ENCODE data around the gene EPN1. TPM values are rescaled to one million over a fixed set of nuclear protein-coding genes. Genes with fewer than 3 reads are reported as not detected.

Gene EPN1
- total and polyA plus RNA-seq, 9 of the 15 experiments (the other 6 are each of a cell fraction or from before 2014, with no cell fraction given), result 0.08 to 138 (median 12.7) TPM

GRCh38 chr19:55659822-55660221 lies 15.2 kb upstream of the EPN1 start:
- ATAC-seq (no peak), FAIRE-seq (no peak), DNase-seq (ENCODE audit: extremely low read depth in 1 of 4, low spot score in 3 of 4) (no peak)
- peaks cover 10% of the 10 kb centered on the region for H3K9me1 ChIP-seq (ENCODE audit: control insufficient read depth, insufficient read depth, low read length)
- CTCF ChIA-PET (ENCODE audit: low intra/inter-chr PET ratio), result no interaction called here
- intact Hi-C loops (cut with micrococcal nuclease), result no loop called here
- H3K4me3 ChIP-seq, result no peak overlapping the region
- peaks cover 93% of the 10 kb centered on the region for H3K36me3 ChIP-seq (ENCODE audit: control insufficient read depth, insufficient read depth, low read length)
- H2AFZ ChIP-seq (ENCODE audit: low read depth, low read length), result no peak overlapping the region
- H3K4me1 ChIP-seq (replicated peaks in 1 of 2; ENCODE audit: control insufficient read depth in 2 of 2, insufficient read depth in 2 of 2, low read length in 2 of 2), result peaks cover 20 to 25% of the 10 kb centered on the region in 2 experiments; a peak in 4 of 5 replicates
- H3K4me2 ChIP-seq (ENCODE audit: insufficient read depth, low read length), result no peak overlapping the region
- peak; percentile 85 for TF ChIP-seq SPI1 (IDR thresholded peaks at IDR 0.05; ENCODE audit: borderline replicate concordance, low read depth, low read length)
- no peak for TF ChIP-seq ZNF124 (CRISPR knock-in tag; IDR thresholded peaks at IDR 0.05)
- POLR2A ChIA-PET, result interaction anchor here (0.6 kb wide), 1 partner anchor 274 kb away, joined by 3 read pairs; no protein-coding TSS in a partner anchor
- peaks cover 97% of the 10 kb centered on the region for H3K79me2 ChIP-seq (ENCODE audit: control insufficient read depth, insufficient read depth, low read length)
- H3K27me3 ChIP-seq (ENCODE audit: control insufficient read depth in 2 of 2, insufficient read depth in 2 of 2, low read length in 2 of 2), result no peaks in the 10 kb centered on the region
- no peaks in the 10 kb centered on the region for H3K9me3 ChIP-seq (replicated peaks; ENCODE audit: control insufficient read depth, insufficient read depth, low read depth, low read length)
- H3K27ac ChIP-seq (ENCODE audit: extremely low read depth, low read depth, low read length), result no peak overlapping the region; the same call in 2 of the 3 replicates
- peak overlapping the region in 1 of 2 experiments; percentile 72; a peak in 2 of 4 replicates for H3K9ac ChIP-seq (ENCODE audit: insufficient read depth in 1 of 2, low read depth in 2 of 2, low read length in 2 of 2)
- in situ Hi-C loops (cut with MboI), result no loop called here
- peaks cover 67% of the 10 kb centered on the region for H4K20me1 ChIP-seq (replicated peaks; ENCODE audit: control insufficient read depth, insufficient read depth, low read length)
- WGBS (ENCODE audit: insufficient coverage, low coverage, missing lambda C conversion rate), result 84% methylated on average over 3 of the region's 9 CpGs
- BruUV-seq (replicated peaks), result no TSS peak

- H3K9ac ChIP-seq (ENCODE audit: insufficient read depth in 1 of 2, low read depth in 2 of 2, low read length in 2 of 2), result no peak overlapping the region
- FAIRE-seq (no peak), DNase-seq (ENCODE audit: extremely low read depth in 1 of 4, low spot score in 3 of 4) (no peak), ATAC-seq (no peak)
- POLR2A ChIA-PET, result interaction anchor here (0.6 kb wide), 1 partner anchor 483 kb away, joined by 3 read pairs; no protein-coding TSS in a partner anchor
- no peaks in the 10 kb centered on the region for H3K9me3 ChIP-seq (replicated peaks; ENCODE audit: control insufficient read depth, insufficient read depth, low read depth, low read length)
- in situ Hi-C loops (cut with MboI) (no loop called here), intact Hi-C loops (cut with micrococcal nuclease) (no loop called here)
- H3K4me3 ChIP-seq, result no peak overlapping the region
- H3K27ac ChIP-seq (ENCODE audit: extremely low read depth, low read depth, low read length), result no peak overlapping the region
- no TSS peak for BruUV-seq (replicated peaks)
- TF ChIP-seq SIN3A (IDR thresholded peaks at IDR 0.05; ENCODE audit: borderline replicate concordance in 2 of 2, control insufficient read depth in 1 of 2, low read depth in 2 of 2, low read length in 2 of 2) (no peak), ZNF324 (CRISPR knock-in tag; IDR thresholded peaks at IDR 0.05) (no peak), LEF1 (IDR thresholded peaks at IDR 0.05) (no peak), SRSF3 (IDR thresholded peaks at IDR 0.05; ENCODE audit: insufficient read depth, low read length) (no peak), SNRNP70 (optimal IDR thresholded peaks at IDR 0.05; ENCODE audit: low read depth, low read length) (no peak), MTF1 (CRISPR knock-in tag; IDR thresholded peaks at IDR 0.05; ENCODE audit: borderline replicate concordance) (no peak), RFX1 (IDR thresholded peaks at IDR 0.05) (no peak), MEIS2 (IDR thresholded peaks at IDR 0.05; ENCODE audit: partially characterized antibody) (no peak), EGR1 (conservative IDR thresholded peaks at IDR 0.05) (no peak), MLX (CRISPR knock-in tag; conservative IDR thresholded peaks at IDR 0.05) (no peak), ZNF134 (CRISPR knock-in tag; conservative IDR thresholded peaks at IDR 0.05) (no peak), POLR2AphosphoS5 (IDR thresholded peaks at IDR 0.05; ENCODE audit: control insufficient read depth, insufficient read depth, low read depth, low read length) (no peak), NELFE (IDR thresholded peaks at IDR 0.05; ENCODE audit: insufficient read depth, insufficient read length) (no peak), MAFG (tag; conservative IDR thresholded peaks at IDR 0.05) (no peak), CGGBP1 (CRISPR knock-in tag; IDR thresholded peaks at IDR 0.05) (no peak)
- no peak overlapping the region for H2AFZ ChIP-seq (ENCODE audit: low read depth, low read length)
- CTCF ChIA-PET (ENCODE audit: low intra/inter-chr PET ratio), result no interaction called here
- H3K4me2 ChIP-seq (ENCODE audit: insufficient read depth, low read length), result no peak overlapping the region
- H3K36me3 ChIP-seq (ENCODE audit: control insufficient read depth, insufficient read depth, low read length), result peaks cover 97% of the 10 kb centered on the region
- WGBS (ENCODE audit: insufficient coverage, low coverage, missing lambda C conversion rate), result 97% methylated on average over 5 of the region's 12 CpGs
- peaks cover 67% of the 10 kb centered on the region for H4K20me1 ChIP-seq (replicated peaks; ENCODE audit: control insufficient read depth, insufficient read depth, low read length)
- peaks cover 20 to 21% of the 10 kb centered on the region in 2 experiments; a peak in 4 of 5 replicates for H3K4me1 ChIP-seq (replicated peaks in 1 of 2; ENCODE audit: control insufficient read depth in 2 of 2, insufficient read depth in 2 of 2, low read length in 2 of 2)
- no peaks in the 10 kb centered on the region for H3K27me3 ChIP-seq (ENCODE audit: control insufficient read depth in 2 of 2, insufficient read depth in 2 of 2, low read length in 2 of 2)
- peaks cover 91% of the 10 kb centered on the region for H3K79me2 ChIP-seq (ENCODE audit: control insufficient read depth, insufficient read depth, low read length)
- peaks cover 10% of the 10 kb centered on the region for H3K9me1 ChIP-seq (ENCODE audit: control insufficient read depth, insufficient read depth, low read length)
Observed at GRCh38 chr19:55660404-55660803, 14.6 kb upstream of the EPN1 start.
